Hematopoietic multipotent progenitor cell treated with erythropoietin and hydrocortisone succinate and interleukin-3 and kit ligand, for 4 days (in vitro differentiated cells): ENCODE data around the gene A2M.

Source experiments
- DNase-seq: peaks from one replicate; pipeline ENCODE4 v3.0.0-alpha.2; 2015

The A2M gene

GRCh38 chr12:9098115-9098452 lies 17.6 kb downstream of the A2M start:
- no peak for DNase-seq

- DNase-seq = peak; percentile 44
Measured at GRCh38 chr12:9096563-9097176, 19.0 kb downstream of the A2M start.

GRCh38 chr12:9095322-9095721 lies 20.4 kb downstream of the A2M start:
- no peak for DNase-seq

GRCh38 chr12:9094512-9095206 lies 21.1 kb downstream of the A2M start:
- no peak for DNase-seq

GRCh38 chr12:9091891-9092598 lies 23.7 kb downstream of the A2M start:
- no peak for DNase-seq

- DNase-seq = no peak
Measured at GRCh38 chr12:9090220-9090619, 25.5 kb downstream of the A2M start.

- DNase-seq = no peak
Measured at GRCh38 chr12:9087087-9087835, 28.5 kb downstream of the A2M start.

- DNase-seq = no peak
Measured at GRCh38 chr12:9086087-9086486, 29.6 kb downstream of the A2M start.

- peak; percentile 8 for DNase-seq
Measured at GRCh38 chr12:9084417-9084816, 31.3 kb downstream of the A2M start.

- no peak for DNase-seq
Measured at GRCh38 chr12:9083793-9084192, 31.9 kb downstream of the A2M start.

- no peak for DNase-seq
Measured at GRCh38 chr12:9081667-9082427, 33.9 kb downstream of the A2M start.

- peak; percentile 30 for DNase-seq
Measured at GRCh38 chr12:9079883-9080675, 35.6 kb downstream of the A2M start.

- no peak for DNase-seq
Measured at GRCh38 chr12:9079082-9079481, 36.6 kb downstream of the A2M start.

- DNase-seq = no peak
Measured at GRCh38 chr12:9077152-9078031, 38.3 kb downstream of the A2M start.

- no peak for DNase-seq
Measured at GRCh38 chr12:9076733-9077132, 39.0 kb downstream of the A2M start.

- DNase-seq = no peak
Measured at GRCh38 chr12:9075138-9075535, 40.6 kb downstream of the A2M start.

GRCh38 chr12:9074484-9075137 lies 41.1 kb downstream of the A2M start:
- DNase-seq = no peak

- DNase-seq = no peak
Measured at GRCh38 chr12:9073076-9073475, 42.6 kb downstream of the A2M start.

- no peak for DNase-seq
Measured at GRCh38 chr12:9072481-9073038, 43.2 kb downstream of the A2M start.

- no peak for DNase-seq
Measured at GRCh38 chr12:9071969-9072368, 43.8 kb downstream of the A2M start.
